ENCODE data around the gene CKS1B.

DNA sequence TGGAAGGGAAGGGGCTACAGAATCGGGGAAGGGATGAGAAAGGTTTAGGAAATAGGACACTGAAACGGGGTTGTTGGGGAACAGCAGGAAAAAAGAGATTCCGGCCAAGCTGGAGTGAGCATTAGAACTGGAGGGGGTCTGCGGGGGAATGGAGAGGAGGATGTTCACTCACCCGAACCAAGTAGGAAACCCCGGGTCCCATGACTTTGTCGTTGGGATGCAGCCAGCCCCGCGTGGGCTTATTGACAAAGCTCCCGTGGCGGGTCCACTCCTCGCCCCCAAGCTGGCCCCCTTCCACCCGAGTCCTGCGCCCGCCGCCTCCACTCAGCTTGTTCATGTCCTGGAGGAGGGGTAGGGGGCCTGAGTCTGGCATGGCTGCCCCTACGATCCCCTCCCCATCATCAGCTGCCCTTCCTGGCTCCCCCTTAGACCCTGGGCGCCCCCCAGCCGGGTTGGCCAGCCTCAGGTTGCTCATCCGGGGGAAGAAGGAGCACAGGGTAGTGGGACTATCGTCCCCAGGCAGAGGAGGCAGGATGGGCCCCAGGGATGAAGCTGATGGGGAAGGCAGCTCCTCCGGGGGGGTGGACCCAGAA is 4.5 kb upstream of the CKS1B start:
- TF ChIP-seq, protein P1, sequence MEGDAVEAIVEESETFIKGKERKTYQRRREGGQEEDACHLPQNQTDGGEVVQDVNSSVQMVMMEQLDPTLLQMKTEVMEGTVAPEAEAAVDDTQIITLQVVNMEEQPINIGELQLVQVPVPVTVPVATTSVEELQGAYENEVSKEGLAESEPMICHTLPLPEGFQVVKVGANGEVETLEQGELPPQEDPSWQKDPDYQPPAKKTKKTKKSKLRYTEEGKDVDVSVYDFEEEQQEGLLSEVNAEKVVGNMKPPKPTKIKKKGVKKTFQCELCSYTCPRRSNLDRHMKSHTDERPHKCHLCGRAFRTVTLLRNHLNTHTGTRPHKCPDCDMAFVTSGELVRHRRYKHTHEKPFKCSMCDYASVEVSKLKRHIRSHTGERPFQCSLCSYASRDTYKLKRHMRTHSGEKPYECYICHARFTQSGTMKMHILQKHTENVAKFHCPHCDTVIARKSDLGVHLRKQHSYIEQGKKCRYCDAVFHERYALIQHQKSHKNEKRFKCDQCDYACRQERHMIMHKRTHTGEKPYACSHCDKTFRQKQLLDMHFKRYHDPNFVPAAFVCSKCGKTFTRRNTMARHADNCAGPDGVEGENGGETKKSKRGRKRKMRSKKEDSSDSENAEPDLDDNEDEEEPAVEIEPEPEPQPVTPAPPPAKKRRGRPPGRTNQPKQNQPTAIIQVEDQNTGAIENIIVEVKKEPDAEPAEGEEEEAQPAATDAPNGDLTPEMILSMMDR (IDR thresholded peaks at IDR 0.05; ENCODE audit: low read length), result no peak
- TF ChIP-seq EZH2 (IDR thresholded peaks at IDR 0.05; ENCODE audit: borderline replicate concordance, low read length), result no peak
